Non-pigmented ciliary epithelial cell (primary cell): ENCODE data around the gene ARSJ.

Experiments used
- DNase-seq: peaks from one replicate; pipeline ENCODE4 v3.0.0-alpha.2; 2010; ENCODE audit warnings: low read depth

Gene ARSJ

GRCh38 chr4:113987382-113987941 lies 8.0 kb upstream of the ARSJ start:
- no peak for DNase-seq

GRCh38 chr4:113982181-113982580 lies 2.7 kb upstream of the ARSJ start:
- DNase-seq = no peak

DNA sequence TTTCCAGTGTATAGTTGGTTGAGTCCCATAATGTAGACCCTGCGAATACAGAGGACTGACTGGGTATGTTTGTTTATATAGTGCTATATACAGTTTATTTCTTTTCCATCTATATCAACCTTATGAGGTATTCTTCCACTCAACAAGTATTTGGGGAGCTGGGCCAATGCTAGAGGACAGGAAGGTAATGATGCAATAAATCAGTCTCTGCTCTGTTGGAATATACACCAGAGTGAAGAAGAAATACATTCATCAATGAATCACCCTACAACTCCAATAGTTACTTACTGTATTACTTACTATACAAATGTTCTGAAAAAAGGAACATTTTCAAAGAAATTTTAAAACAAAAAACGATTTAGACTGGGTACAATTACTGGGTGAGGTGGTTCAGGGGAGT lies 2.1 kb upstream of the ARSJ start:
- DNase-seq = no peak

GRCh38 chr4:113979905-113980615 lies 613 bp upstream of the ARSJ start:
- no peak for DNase-seq

- DNase-seq = no peak
Measured at GRCh38 chr4:113978561-113979147, 793 bp downstream of the ARSJ start.

- no peak for DNase-seq
Measured at GRCh38 chr4:113978105-113978504, 1.3 kb downstream of the ARSJ start.

- DNase-seq = no peak
Measured at GRCh38 chr4:113977526-113977855, 2.0 kb downstream of the ARSJ start.

DNA sequence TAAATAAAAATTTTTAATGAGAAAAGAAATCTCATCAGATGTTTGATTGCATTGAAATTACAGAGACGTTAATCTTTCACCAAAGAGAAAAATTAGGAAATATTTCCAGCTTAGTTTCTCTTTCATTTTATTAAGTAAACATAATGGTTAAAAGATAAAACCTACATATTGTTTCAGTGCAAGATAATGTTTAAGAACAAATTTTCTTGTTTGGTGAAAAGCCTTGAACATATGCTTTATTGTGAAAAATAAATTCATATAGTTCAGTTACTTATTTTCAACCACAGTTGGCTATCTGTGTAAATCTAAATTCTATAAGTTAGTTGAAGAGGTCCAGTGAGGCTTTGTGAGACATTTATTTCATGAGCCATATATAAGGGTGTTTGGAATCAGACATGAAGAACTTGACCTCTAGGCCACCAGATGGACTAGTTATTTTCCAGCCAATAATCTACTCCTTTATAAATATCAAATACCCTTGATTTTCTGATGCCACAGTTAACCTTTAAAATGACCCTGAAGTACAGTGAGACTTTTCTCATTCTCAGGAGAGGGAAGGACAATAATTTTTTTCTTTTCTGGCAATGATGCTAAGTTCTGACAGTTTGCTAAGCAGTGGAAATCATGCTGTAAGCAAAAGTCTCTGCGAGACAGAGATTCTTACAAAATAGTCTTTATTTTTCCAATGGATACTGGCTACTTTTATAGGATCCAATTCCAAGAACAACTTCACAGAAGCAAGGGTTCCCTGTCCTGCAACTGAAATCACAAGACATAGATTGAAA lies 2.5 kb downstream of the ARSJ start:
- DNase-seq = no peak

- DNase-seq = no peak
Measured at GRCh38 chr4:113975578-113975977, 3.9 kb downstream of the ARSJ start.

DNA sequence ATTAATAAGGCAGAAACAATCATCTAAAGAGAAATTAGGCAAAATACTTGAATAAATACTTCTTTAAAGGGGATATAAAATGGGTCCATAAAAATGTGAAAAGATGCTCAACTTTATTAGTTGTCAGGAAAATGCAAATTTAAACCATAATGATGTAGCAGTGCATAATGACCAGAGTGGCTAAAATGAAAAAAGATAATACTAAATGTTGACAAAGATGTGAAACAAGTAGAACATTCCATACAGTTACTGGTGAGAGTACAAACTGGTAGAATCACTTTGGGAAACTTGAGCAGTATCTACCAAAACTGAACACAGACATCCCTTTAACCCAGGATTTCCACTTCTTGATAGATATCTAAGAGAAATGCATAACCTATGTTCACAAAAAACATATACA lies 5.0 kb downstream of the ARSJ start:
- no peak for DNase-seq

DNA sequence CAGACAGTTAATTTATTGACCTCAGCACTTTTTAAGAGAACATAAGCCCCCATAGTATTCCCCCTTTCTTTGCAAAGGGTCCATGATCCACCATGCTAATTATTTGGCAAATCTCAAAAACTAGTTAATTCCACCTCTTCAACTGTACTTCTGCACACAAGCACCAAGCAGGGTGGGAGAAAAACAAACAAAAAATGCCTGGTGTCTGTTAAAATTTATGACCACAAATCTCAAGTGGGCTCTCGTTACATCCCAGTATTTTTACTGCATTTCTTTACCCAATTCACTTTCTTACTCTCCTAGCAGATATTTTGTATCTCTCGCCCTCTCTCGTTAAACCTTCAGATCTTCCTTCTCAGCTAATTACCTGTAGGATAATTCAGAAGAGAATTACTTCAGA lies 6.1 kb downstream of the ARSJ start:
- DNase-seq = no peak

- DNase-seq = no peak
Measured at GRCh38 chr4:113972781-113973180, 6.7 kb downstream of the ARSJ start.

- DNase-seq = no peak
Measured at GRCh38 chr4:113971706-113972360, 7.6 kb downstream of the ARSJ start.

GRCh38 chr4:113969709-113970334 lies 9.6 kb downstream of the ARSJ start:
- DNase-seq = no peak

GRCh38 chr4:113968473-113968872 lies 11.0 kb downstream of the ARSJ start:
- no peak for DNase-seq

GRCh38 chr4:113967687-113968086 lies 11.8 kb downstream of the ARSJ start:
- DNase-seq = no peak

- no peak for DNase-seq
Measured at GRCh38 chr4:113962719-113963265, 16.7 kb downstream of the ARSJ start.

DNA sequence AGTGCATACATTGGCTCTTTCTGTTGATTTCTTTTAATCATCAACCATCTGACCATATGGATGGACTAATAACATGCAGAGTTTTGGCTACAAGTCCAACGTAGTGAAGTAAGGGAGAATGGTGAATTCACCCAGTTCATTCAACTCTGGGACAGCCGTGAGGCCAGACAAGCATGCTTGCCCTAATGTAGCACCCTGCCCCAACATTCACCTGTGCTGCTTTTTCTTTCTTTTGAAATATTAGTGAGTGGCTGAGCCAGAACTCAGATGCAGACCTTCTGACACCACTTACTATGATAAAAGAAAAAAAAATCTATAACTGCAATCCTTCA lies 17.5 kb downstream of the ARSJ start:
- no peak for DNase-seq

DNA sequence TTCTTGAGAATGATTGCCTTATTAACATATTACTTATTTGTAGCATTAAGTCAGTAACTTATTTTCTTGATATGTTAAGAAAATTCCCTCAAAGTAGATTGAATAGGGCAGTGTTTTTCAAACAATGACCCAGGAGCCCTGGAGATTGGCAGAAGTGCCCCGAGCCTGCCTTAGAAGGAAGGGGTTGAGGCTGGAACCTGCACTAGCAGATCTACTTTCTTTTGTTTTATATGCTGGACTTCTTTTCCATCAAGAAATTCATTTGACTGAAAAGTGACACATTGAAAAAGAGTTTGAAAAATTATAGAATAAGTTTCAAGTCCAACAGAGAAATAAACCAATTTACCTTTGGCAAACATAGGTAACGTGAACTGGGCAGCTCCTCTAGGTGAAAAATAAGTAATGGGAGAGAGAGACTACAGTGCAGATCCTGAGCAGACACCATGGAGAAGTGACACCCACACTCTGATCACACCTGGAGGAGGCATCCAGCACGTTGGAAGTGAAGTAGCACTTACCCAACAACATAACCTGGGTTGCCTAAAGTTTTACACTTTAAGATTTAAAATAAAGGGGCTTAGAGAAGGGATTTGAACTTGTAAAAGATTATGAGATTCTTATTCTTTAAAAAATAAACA lies 18.6 kb downstream of the ARSJ start:
- no peak for DNase-seq

DNA sequence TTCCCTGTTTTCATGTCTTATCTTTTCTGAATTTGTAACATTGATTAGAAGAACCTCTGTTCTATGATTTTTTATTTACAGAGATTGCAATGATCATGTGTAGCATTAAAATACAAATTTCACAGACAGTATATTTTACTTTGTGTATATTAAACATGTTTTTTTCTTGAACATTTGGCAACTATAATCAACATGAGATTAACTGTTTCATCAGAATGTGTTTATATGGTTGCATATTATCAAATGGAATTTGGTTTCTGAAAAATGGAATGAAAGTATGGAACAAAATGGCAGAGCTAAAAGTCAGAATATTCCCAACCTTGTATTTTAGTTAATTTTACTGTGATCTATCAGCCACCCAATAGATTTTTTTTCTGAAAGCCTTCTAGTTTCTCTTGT lies 19.9 kb downstream of the ARSJ start:
- no peak for DNase-seq

DNA sequence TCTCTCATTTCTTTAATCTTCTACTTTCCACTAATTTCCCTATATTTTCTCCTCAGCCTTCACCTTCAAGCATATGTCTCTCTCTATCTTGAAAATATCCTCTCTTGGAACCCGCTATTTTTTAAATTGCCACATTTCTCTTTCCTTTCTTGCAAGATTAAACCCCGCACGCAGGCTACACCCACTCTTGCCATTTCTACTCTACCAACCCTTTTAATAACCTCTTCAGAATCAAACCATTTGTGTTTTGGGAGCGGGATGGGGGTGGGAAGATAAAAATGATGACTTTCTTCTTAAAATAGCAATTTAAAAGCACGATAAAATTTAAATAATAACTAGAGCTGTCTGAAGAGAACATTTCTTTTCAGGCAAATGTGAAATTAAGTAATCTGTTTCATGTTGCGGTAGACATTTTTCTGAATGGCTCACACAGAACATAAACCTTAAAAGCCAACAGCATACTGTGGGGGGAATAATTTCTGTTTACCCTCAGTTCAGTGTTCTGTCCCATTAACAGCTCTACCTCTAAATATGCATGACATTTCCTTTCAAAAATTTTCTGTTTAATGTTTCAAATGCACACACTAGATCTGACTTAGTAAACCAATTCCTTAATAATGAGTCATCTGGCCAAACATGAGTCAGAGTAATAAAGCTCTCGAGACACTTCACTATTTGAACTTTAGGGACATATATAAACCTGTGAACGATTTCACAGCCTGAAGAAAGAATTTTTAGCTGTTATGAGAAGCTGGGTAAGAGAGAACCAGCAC lies 20.5 kb downstream of the ARSJ start:
- peak; percentile 82 for DNase-seq
